ENCODE data around the gene SIX3. TPM values are rescaled to one million over a fixed set of nuclear protein-coding genes. Genes with fewer than 3 reads are reported as not detected.

SIX3 gene
- total and polyA plus RNA-seq, 10 donors, result 0.03 TPM; not detected in 9

- no peak for DNase-seq
- intact Hi-C loops (cut with DNase I; ENCODE audit: low total_unique reads), result no loop called here
- TF ChIP-seq POLR2A (IDR thresholded peaks at IDR 0.05), result no peak
- no peak for TF ChIP-seq CTCF (IDR thresholded peaks at IDR 0.05 in 8 of 11, conservative IDR thresholded peaks at IDR 0.05 in 3 of 11)
- no peak for TF ChIP-seq POLR2AphosphoS5 (IDR thresholded peaks at IDR 0.05)
- H3K27me3 ChIP-seq (replicated peaks in 1 of 7), result peaks cover 19 to 100% (median 100%) of the 10 kb centered on the region in 7 donors
- WGBS, 5 donors, result 3 to 10% (median 4%) methylated on average over 23 to 27 of the region's 27 CpGs
- peak overlapping the region in 3 of 8 donors; percentile 6 to 39 (median 10) for H3K4me3 ChIP-seq
- no peaks in the 10 kb centered on the region for H3K9me3 ChIP-seq
- H3K27ac ChIP-seq, result no peak overlapping the region
- H3K36me3 ChIP-seq, result no peaks in the 10 kb centered on the region
- H3K4me1 ChIP-seq, result peaks cover 13 to 80% (median 54%) of the 10 kb centered on the region in 6 donors
These were observed 5.8 kb upstream of the SIX3 start for GRCh38 chr2:44935729-44936098.

GRCh38 chr2:44936275-44936674, 5.2 kb upstream of the SIX3 start:
- Histone ChIP-seq H3K27ac (no peak overlapping the region), H3K27me3 (replicated peaks in 1 of 7) (peaks cover 19 to 100% (median 100%) of the 10 kb centered on the region in 7 donors), H3K4me1 (peaks cover 16 to 85% (median 60%) of the 10 kb centered on the region in 6 donors), H3K9me3 (no peaks in the 10 kb centered on the region), H3K4me3 (no peak overlapping the region), H3K36me3 (no peaks in the 10 kb centered on the region)
- no peak for TF ChIP-seq CTCF (IDR thresholded peaks at IDR 0.05 in 8 of 11, conservative IDR thresholded peaks at IDR 0.05 in 3 of 11)
- no peak for TF ChIP-seq POLR2A (IDR thresholded peaks at IDR 0.05)
- TF ChIP-seq POLR2AphosphoS5 (IDR thresholded peaks at IDR 0.05), result no peak
- intact Hi-C loops (cut with DNase I; ENCODE audit: low total_unique reads), result no loop called here
- no peak for DNase-seq
- WGBS, 5 donors, result 10 to 35% (median 12%) methylated on average over 6 of the region's 6 CpGs

GRCh38 chr2:44936715-44937687, 4.5 kb upstream of the SIX3 start:
- DNase-seq, result peak; percentile 43
- no peaks in the 10 kb centered on the region for H3K9me3 ChIP-seq
- TF ChIP-seq CTCF (IDR thresholded peaks at IDR 0.05 in 8 of 11, conservative IDR thresholded peaks at IDR 0.05 in 3 of 11), result no peak
- no peak for TF ChIP-seq POLR2AphosphoS5 (IDR thresholded peaks at IDR 0.05)
- no peak for TF ChIP-seq POLR2A (IDR thresholded peaks at IDR 0.05)
- no peaks in the 10 kb centered on the region for H3K36me3 ChIP-seq
- H3K4me3 ChIP-seq, result peak overlapping the region in 3 of 8 donors; percentile 4 to 58 (median 18)
- intact Hi-C loops (cut with DNase I; ENCODE audit: low total_unique reads), result no loop called here
- no peak overlapping the region for H3K27ac ChIP-seq
- H3K27me3 ChIP-seq (replicated peaks in 1 of 7), result peaks cover 16 to 100% (median 99%) of the 10 kb centered on the region in 7 donors
- WGBS, 5 donors, result 9 to 25% (median 15%) methylated on average over 6 to 22 of the region's 22 CpGs
- peaks cover 16 to 91% (median 65%) of the 10 kb centered on the region in 6 donors for H3K4me1 ChIP-seq

- peak; percentile 64 for DNase-seq
- WGBS, 5 donors, result 3 to 8% (median 5%) methylated on average over 27 to 35 of the region's 35 CpGs
- no peaks in the 10 kb centered on the region for H3K36me3 ChIP-seq
- H3K4me1 ChIP-seq, result peaks cover 22 to 91% (median 69%) of the 10 kb centered on the region in 6 donors
- no peak for TF ChIP-seq POLR2A (IDR thresholded peaks at IDR 0.05)
- TF ChIP-seq POLR2AphosphoS5 (IDR thresholded peaks at IDR 0.05), result no peak
- no peak for TF ChIP-seq CTCF (IDR thresholded peaks at IDR 0.05 in 8 of 11, conservative IDR thresholded peaks at IDR 0.05 in 3 of 11)
- peaks cover 16 to 100% (median 99%) of the 10 kb centered on the region in 7 donors for H3K27me3 ChIP-seq (replicated peaks in 1 of 7)
- H3K4me3 ChIP-seq, result peak overlapping the region in 3 of 8 donors; percentile 4 to 58 (median 18)
- no peak overlapping the region for H3K27ac ChIP-seq
- H3K9me3 ChIP-seq, result no peaks in the 10 kb centered on the region
- intact Hi-C loops (cut with DNase I; ENCODE audit: low total_unique reads), result no loop called here
These were observed 3.7 kb upstream of the SIX3 start for GRCh38 chr2:44937688-44938240.

All from spleen (tissue), 11 donors.